Measurements from ENCODE around the gene SFRP4. TPM values are rescaled to one million over a fixed set of nuclear protein-coding genes. Genes with fewer than 3 reads are reported as not detected.

SFRP4 gene
- total RNA-seq, 4 donors from 2014 or later: 0.15 to 0.94 (median 0.20) TPM

DNA sequence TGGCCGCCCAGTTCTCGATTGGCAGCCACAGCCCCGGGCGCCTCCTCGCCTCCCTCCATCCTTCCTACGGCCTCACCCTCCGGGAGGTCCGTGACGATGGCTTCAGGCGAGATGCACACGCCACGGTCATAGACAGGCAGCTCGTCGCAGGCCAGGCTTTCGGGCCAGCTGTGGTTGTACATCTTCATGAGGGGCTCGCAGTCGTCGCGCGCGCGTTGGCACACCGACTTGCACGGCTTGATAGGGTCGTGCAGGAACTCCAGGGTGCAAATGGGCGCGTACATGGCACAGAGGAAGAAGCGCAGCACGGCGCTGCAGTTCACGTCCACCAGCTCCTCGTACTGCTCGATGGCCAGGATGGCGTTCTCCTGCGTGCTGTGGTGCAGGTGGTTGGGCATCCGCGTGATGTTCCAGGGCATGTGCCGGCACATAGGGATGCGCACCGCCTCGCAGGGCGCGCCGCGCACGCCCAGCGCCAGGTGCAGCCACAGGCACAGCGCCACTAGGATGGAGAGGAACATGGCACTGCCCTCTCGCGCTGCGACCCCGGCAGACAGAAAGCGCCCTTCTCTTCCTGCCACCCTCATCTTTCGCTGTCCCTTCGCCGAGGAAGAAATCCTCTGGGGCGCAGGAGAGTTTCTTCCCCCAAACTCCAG, 472 bp downstream of the SFRP4 start:
- H3K4me3 ChIP-seq (ENCODE audit: low read depth, poor library complexity, severe bottlenecking): no peak overlapping the region
- intact Hi-C loops (cut with DNase I; ENCODE audit: low total_unique reads): no loop called here
- no peak for DNase-seq (ENCODE audit: low spot score in 2 of 2)
- 2 to 6% methylated on average over 18 to 25 of the region's 57 CpGs for WGBS, 2 donors
- TF ChIP-seq POLR2A (IDR thresholded peaks at IDR 0.05): no peak
- TF ChIP-seq, protein P1, sequence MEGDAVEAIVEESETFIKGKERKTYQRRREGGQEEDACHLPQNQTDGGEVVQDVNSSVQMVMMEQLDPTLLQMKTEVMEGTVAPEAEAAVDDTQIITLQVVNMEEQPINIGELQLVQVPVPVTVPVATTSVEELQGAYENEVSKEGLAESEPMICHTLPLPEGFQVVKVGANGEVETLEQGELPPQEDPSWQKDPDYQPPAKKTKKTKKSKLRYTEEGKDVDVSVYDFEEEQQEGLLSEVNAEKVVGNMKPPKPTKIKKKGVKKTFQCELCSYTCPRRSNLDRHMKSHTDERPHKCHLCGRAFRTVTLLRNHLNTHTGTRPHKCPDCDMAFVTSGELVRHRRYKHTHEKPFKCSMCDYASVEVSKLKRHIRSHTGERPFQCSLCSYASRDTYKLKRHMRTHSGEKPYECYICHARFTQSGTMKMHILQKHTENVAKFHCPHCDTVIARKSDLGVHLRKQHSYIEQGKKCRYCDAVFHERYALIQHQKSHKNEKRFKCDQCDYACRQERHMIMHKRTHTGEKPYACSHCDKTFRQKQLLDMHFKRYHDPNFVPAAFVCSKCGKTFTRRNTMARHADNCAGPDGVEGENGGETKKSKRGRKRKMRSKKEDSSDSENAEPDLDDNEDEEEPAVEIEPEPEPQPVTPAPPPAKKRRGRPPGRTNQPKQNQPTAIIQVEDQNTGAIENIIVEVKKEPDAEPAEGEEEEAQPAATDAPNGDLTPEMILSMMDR (IDR thresholded peaks at IDR 0.05): no peak

DNA sequence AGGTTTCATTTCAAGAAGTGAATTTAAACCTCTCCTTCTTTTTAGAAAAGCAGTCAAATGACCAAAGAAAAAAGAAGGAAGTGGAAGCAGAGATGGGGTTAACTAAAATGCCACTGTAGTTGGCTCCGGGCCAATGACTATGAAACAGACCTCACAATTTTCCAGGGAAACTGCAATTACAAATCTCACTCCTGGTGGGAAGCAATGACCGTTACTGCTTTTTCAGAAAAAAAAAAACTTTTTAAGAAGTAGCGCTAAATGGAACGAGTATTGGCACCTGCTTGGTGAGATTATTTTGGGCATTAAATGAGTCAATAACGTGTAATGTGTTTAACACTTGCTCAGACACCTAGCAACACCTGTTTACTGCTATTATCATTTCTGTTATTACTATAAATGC, 1.2 kb downstream of the SFRP4 start:
- no peak overlapping the region for H3K4me3 ChIP-seq (ENCODE audit: low read depth, poor library complexity, severe bottlenecking)
- TF ChIP-seq, protein P1 (IDR thresholded peaks at IDR 0.05): no peak
- TF ChIP-seq POLR2A (IDR thresholded peaks at IDR 0.05): no peak
- 13 to 23% methylated on average over 5 of the region's 5 CpGs for WGBS, 2 donors
- intact Hi-C loops (cut with DNase I; ENCODE audit: low total_unique reads): no loop called here
- no peak for DNase-seq (ENCODE audit: low spot score in 2 of 2)

DNA sequence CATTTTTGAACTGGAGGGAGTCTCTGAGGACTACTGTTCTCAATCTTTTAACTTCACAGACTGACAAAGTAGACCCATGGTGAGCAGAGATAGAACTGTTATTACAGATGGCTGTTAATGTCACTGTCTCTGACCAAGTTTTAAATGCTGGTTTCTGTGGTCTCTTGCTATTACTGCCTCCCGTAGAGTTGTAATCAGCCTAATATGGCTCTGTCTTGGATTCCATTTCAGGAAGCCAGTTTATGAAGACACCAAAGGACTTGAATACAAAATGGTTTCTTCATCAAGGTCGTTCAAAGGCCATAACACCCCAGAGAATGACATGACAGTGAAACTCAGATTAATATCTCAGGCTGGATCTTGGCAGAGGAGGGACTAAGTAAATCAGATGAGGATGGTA, 3.9 kb downstream of the SFRP4 start:
- no peak overlapping the region for H3K4me3 ChIP-seq (ENCODE audit: low read depth, poor library complexity, severe bottlenecking)
- no peak for DNase-seq (ENCODE audit: low spot score in 2 of 2)
- WGBS, 2 donors: 45 to 48% methylated on average over 2 of the region's 2 CpGs
- TF ChIP-seq POLR2A (IDR thresholded peaks at IDR 0.05): no peak
- TF ChIP-seq, protein P1 (IDR thresholded peaks at IDR 0.05): no peak
- intact Hi-C loops (cut with DNase I; ENCODE audit: low total_unique reads): no loop called here

DNA sequence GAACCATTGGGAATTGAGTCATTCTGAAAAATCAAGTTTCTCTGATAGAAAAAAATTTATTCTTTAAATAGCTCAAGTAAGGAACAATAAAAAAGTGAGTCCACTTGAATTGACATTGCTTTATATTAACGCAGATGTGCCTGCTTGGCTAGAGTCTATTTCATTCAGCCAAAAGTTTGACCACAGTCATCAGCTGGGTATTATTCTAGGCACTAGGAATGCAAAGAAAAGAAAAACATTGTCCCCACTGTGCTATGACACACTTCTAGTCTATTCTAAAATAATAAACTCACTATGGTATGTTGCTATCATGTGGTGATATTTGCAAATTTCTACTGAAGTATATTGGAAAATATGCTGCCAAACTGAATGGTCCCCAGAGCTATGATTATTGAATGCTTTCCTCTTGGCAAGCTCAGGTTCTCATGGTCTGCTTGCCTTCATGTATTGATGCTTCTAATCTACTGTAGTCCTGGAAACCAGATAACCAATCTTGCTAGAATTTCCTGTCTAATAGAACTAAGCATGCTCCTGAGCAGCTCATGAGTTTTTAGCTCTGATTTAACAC, 8.3 kb downstream of the SFRP4 start:
- intact Hi-C loops (cut with DNase I; ENCODE audit: low total_unique reads): no loop called here

DNA sequence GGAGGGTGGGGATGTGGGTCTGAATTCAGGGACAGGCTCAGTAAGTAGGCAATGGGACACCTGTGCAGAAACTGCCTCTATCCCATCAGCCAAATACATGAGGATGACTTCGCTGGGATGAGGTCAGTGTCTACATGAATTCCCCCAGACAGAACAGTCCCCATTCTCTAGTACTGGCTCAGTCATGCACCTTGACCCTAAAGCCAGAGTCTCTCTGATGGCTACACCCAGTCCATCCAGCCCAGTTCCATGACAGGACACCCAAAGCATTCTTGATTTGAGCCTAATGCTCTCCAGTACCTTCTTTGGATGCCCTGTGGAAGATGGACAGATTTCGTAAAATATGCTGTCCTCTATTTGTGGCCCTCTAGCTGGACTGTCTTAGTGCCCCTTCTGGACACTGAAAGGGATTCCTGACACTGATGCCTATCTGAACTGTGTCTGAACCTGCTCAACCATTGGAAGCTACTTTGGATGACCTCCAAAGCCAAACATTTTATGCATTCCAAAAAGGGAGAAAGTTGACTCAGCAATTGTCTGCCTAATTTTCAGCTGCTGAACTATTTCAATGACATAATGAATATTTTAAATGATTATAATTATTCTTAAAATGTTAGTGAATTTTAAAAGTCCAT, 14.6 kb downstream of the SFRP4 start:
- intact Hi-C loops (cut with DNase I; ENCODE audit: low total_unique reads): no loop called here
- WGBS, 2 donors: 71 to 98% methylated on average over 2 of the region's 2 CpGs
- no peak for DNase-seq (ENCODE audit: low spot score in 2 of 2)
- no peak overlapping the region for H3K4me3 ChIP-seq (ENCODE audit: low read depth, poor library complexity, severe bottlenecking)
- TF ChIP-seq, protein P1 (IDR thresholded peaks at IDR 0.05): no peak
- no peak for TF ChIP-seq POLR2A (IDR thresholded peaks at IDR 0.05)

More for the DNA sequence above, 8.3 kb downstream of the SFRP4 start:
- 79 to 87% methylated on average over 1 of the region's 1 CpG for WGBS, 2 donors
- no peak overlapping the region for H3K4me3 ChIP-seq (ENCODE audit: low read depth, poor library complexity, severe bottlenecking)
- no peak for DNase-seq (ENCODE audit: low spot score in 2 of 2)
- no peak for TF ChIP-seq POLR2A (IDR thresholded peaks at IDR 0.05)
- TF ChIP-seq, protein P1 (IDR thresholded peaks at IDR 0.05): no peak
